Ecto neural progenitor cell (in vitro differentiated cells): ENCODE data around the gene LCLAT1.

Experiments used
- DNase-seq: peaks from one replicate; pipeline ENCODE4 v3.0.0-alpha.2; 2018; ENCODE audit warnings: low spot score

Gene LCLAT1

DNA sequence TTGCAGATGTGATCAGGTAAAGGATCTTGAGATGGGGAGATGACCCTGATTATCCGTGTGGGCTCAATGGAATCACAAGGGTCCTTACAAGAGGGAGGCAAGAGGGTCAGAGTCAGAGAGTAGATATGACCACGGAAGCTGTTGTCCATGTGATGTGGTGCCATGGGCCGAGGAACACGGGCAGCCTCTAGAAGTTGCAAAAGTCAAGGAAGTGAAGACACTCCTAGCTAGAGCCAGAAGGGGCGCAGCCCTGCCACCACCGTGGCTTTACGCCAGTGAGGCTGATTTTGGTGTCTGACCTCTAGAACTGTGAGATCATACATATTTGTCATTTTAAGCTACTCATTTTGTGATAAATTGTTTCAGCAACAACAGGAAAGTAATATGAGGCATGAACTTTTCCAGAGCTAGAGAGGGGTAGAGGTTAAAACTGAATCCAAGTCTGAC lies 245.8 kb downstream of the LCLAT1 start:
- no peak for DNase-seq
